OCI-M2 (cell line): Measurements from ENCODE around the gene CBLC.

Experiments used
- DNase-seq: peaks from one replicate; lab custom pipeline; 2025; ENCODE audit not compliant: unreplicated experiment; lab: John Stamatoyannopoulos, UW

CBLC gene

DNA sequence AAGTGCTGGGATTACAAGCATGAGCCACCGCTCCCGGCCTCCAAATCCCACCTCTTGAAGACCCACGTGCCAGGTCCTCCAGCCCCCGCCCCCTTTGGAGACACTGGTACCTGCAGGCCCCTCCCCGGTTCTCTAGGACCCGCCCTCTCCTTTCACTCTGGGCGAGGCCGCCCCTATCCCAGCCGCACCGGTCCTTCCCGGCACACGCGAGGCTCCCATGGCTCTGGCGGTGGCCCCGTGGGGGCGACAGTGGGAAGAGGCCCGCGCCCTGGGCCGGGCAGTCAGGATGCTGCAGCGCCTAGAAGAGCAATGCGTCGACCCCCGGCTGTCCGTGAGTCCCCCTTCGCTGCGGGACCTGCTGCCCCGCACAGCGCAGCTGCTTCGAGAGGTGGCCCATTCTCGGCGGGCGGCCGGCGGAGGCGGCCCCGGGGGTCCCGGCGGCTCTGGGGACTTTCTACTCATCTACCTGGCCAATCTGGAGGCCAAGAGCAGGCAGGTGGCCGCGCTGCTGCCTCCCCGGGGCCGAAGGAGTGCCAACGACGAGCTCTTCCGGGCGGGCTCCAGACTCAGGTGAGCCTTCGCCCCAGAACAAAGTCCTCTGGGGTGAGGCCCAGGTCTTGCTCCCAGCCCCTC, at the start of gene CBLC:
Gene CBLC, plus strand, starts transcription at position 176 of the 633 bp plus-strand sequence. Its CDS starts 42 bp downstream, at position 218.
- DNase-seq: no peak

DNA sequence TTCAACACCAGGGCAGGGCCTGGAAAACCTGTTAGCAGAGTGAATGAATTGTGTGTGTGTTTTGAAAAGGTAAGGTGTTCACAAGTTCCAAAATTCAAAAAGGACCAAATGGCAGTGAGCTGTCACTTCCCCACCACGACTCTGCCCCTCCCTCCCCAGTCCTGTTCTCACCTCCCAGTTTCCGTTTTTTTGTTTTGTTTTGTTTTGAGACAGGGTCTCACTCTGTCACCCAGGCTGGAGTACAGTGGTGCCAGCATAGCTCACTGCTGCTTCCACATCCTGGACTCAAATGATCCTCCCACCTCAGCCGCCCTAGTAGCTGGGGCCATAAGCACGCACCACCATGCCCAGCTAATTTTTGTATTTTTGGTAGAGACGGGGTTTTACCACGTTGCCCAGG, 49.5 kb upstream of the CBLC start:
- DNase-seq: no peak

- DNase-seq: no peak
These were observed 48.1 kb upstream of the CBLC start for GRCh38 chr19:44729516-44730033.

DNA sequence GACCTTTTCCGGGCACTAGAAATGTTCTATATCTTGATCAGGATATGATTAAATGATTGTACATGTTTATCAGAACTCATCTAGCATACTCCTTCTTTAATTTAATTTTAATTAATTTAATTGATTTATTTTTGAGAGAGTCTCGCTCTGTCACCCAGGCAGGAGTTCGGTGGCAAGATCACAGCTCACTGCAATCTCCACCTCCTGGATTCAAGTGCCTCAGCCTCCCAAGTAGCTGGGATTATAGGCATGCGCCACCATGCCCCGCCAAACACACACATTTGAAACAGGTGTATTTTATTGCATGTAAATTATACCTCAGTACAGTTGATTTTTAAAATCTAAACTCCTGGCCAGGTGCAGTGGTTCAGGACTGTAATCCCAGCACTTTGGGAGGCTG, 46.6 kb upstream of the CBLC start:
- no peak for DNase-seq

GRCh38 chr19:44731622-44732021, 46.1 kb upstream of the CBLC start:
- no peak for DNase-seq

DNA sequence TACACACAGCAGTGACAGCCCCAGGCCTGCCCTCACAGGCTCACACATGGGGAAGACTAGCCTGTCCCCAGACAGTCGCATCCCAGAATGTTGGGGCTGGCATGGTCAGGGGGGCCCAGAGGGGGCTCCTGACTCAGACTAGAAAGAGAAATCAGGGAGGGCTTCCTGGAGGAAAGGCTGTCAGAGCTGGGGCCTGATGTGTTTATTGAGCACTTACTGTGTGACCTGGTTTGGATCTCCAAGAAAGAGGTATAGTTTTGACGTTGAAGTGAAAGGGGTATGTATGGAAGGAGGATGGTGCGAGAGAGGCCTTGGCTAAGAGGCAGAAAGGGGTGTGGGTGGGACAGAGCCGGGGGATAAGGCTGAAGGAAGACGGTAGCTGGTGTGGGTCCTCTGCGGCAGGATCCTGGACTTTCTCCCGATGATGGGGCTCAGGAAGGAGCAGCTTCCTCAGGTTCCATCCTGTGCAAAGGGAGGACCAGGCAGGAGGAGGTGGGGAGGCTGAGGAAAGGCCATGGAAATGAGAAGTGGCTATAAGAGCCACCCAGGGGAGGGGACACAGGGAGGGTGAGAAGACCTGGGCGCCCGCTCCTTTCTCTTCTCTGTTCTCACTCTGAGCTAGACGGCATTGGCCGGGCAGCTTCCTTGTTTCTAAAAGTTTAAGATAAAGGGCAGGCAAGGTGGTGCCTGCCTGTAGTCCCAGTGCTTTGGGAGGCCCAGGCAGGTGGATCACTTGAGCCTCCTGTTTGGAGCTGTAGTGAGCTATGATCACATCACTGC, 45.3 kb upstream of the CBLC start:
- no peak for DNase-seq

GRCh38 chr19:44734357-44734756, 43.3 kb upstream of the CBLC start:
- DNase-seq: no peak

DNA sequence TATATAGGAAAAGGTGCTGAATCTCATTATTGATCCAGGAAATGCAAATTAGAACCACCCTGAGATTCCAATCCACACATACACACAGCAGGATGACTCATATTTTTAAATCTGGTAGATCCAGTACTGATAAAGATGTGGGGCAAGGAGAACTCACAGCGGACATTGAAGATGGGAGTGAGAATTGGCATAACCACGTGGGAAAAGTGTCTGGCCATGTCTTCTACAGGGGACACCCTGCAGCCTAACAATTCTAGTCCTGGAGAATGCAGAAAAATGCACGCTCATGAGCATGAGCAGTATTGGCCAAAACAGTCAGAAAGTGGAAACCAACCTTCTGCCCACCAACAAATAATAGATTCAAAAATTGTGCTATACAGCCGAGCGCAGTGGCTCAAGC, 42.7 kb upstream of the CBLC start:
- DNase-seq: no peak

GRCh38 chr19:44737238-44738071, 40.2 kb upstream of the CBLC start:
- no peak for DNase-seq

DNA sequence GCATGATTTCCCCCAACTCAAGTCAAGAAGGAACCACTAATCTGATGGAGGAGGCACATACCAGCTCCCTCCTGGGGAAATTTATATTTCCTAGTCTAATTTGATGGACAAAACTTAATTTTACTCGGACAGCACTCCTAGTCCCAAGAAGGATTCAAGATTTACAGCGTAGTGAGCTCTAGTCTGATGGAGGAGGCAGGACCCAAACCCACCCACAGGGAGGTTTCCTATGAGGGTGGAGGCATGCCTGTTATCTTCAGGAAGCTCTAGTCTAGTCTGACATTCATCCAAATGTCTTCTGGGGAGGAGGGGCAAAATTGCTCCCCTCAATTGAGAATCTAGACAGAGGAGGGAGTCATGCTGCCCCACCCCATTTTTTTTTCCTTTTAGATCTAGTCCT, 39.6 kb upstream of the CBLC start:
- no peak for DNase-seq

DNA sequence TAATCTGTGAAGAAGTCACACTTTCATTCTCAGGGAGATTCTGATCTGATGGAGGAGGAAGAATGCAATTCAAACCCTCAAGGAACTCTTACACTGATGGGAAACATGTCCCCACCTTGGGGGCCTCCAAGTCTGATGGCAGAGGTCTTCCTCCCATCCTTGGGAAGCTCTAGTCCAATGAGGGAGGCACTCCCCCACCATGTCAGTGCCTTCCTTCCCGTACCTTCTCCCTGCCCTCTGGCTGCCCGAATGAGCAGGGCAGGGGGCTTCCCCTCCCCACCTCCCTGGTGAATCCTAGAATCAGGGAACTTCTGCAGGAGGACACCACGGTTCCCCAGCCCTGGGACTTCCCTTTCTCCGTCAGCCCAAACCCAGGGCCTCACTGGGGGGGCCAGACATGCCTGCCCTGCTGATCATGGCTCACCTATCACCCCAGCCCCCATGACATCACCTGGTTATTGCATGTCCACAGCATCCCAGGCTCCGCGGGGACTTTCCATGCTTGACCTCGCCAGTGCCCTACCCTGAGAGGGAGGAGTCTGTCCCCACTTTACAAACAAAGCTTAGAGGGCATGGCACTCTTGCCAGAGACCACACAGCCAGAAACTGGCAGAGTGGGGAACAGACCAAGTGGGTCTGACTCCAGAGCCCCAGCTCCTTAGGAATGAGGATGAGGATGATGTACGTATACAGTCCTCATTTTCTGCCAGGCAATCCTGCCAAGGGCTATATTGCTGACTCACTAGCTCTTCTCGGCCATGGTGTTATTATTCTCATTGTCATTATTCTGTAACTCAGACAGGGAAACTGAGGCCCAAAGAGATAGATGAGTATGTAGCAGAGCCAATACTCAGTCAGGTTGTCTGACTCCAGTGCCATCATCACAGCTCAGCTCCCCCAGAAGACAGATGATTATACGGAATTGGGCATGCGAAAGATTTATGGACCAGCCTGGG, 38.8 kb upstream of the CBLC start:
- DNase-seq: no peak

DNA sequence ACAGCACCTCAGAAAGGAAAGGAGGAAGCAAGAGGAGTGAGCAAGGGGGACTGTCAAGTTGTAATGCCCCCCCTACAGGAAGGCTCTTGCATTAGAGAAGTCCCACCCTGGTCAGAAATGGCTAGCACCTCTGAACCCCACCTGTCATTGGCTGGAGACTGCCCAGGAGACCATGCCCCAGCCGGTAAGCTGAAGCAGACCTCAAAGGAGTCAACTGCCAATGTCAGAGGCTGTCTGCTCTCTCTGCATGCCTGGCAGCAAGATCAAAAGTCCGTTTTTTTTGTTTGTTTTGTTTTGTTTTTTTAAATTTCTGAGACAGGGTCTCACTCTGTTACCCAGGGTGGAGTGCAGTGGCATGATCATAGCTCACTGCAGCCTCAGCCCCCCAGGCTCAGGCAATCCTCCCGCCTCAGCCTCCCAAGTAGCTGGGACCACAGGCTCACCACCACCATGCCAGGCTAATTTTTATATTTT, 37.3 kb upstream of the CBLC start:
- DNase-seq: no peak

GRCh38 chr19:44741258-44741731, 36.4 kb upstream of the CBLC start:
- no peak for DNase-seq

DNA sequence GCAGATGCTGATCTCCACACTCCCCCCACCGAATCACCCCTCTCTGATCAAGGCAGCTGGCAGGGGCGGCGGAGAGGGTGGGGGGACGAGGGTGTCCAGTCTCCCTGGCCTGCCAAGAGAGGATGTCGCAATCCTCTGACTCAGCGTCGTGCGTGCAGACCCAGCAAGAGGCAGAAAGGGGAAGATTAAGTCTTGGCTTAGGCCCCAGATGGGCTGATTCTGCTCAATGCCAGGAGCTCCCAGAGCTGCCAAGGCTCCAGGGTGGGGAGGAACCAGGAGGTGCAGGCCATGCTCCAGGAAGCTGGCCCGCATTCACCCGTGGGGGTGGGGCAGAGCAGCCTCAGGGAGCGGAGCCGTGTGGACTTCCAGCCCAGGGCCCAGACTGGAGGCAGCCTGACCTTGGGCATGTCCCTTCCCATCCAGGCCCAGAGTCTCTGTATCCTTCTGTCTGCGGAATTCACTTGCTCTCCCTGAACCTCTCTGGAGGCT, 35.8 kb upstream of the CBLC start:
- DNase-seq: no peak

DNA sequence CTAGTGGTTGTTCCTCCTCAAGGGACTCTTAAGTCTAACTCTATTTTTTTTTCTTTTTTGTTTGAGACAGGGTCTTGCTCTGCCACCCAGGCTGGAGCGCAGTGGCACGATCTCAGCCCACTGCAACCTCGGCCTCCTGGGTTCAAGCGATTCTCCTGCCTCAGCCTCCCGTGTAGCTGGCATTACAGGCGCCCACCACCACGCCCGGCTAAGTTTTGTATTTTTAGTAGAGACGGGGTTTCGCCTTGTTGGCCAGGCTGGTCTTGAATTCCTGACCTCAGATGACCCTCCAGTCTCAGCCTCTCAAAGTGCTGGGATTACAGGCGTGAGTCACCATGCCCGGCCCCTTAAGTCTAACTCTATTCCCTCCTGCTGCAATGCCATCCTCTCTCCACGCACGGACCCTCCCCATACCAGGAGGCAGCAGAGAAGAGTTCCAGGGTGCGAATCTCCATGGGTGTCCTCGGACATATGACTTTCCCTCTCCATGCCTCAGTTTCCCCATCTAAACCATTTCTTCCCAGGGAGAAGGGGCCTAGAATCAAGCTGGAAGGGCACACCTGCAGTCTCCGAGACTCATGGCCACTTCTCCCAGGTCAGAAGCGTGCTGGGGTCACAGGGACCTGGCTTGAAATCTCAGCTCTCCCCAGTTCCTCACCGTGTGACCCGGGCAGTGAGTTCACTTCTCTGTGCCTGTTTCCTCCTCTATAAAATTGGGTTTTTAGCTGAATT, 35.2 kb upstream of the CBLC start:
- DNase-seq: no peak

GRCh38 chr19:44744871-44745332, 32.8 kb upstream of the CBLC start:
- DNase-seq: no peak

GRCh38 chr19:44745341-44745831, 32.3 kb upstream of the CBLC start:
- DNase-seq: no peak

- no peak for DNase-seq
These were observed 31.6 kb upstream of the CBLC start for GRCh38 chr19:44745887-44746600.

DNA sequence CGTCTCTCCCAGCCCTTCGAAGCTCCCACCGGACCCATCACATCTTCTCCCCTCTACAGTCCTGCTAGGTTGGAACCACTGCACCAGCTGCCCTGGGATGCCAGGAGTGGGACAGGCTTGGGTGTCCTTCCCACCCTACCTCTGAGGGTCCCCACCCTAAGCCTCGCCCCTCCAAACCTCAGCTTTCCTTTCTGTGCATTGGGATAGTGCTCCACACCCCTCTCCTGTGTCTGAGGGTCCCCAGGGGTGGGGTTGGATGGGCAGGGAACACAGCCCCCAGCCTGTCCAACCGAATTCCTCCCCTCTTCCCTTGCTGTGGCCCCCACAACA, 31.1 kb upstream of the CBLC start:
- no peak for DNase-seq
